T-cell (primary cell): ENCODE data around the gene COL18A1. TPM values are rescaled to one million over a fixed set of nuclear protein-coding genes. Genes with fewer than 3 reads are reported as not detected.

ENCODE experiments used
- ATAC-seq, 4 experiments: fragments of 200-7000 bp in 3 of 4; fragments of 150-1000 bp in 1 of 4; cut with Tn5 transposase; replicated peaks in 1 of 4; 1 replicate in 3 of 4; 2 replicates in 1 of 4; pipeline ENCODE4 v1.10.0; 2021; ENCODE audit warnings: moderate library complexity in 3 of 4, mild to moderate bottlenecking in 2 of 4, moderate number of reproducible peaks in 1 of 4
- CTCF ChIA-PET, 2 donors: fragments of 300-600 bp; sonication (Branson Sonifier 250); formaldehyde crosslinking; loops; one replicate each; lab custom pipeline; 2022; ENCODE audit warnings: antibody characterized with exemption in 2 of 2; lab: Charles Lee
- POLR2A ChIA-PET, 2 donors: fragments of 300-600 bp; sonication (Branson Sonifier 250); formaldehyde crosslinking; loops; one replicate each; lab custom pipeline; 2022; ENCODE audit warnings: antibody characterized with exemption in 2 of 2; lab: Charles Lee
- DNase-seq, 35 experiments: peaks; one replicate each; pipeline versions ENCODE4 v3.0.0 to v3.0.0-alpha.2; 2013 to 2023
- H3K27ac ChIP-seq: one replicate; pipeline ENCODE4 v1.5.1; 2013; ENCODE audit warnings: low read length
- H3K27me3 ChIP-seq, 2 experiments: replicated peaks in 1 of 2; 1 replicate in 1 of 2; 2 replicates in 1 of 2; pipeline versions ENCODE4 v1.6.1 to v1.7.0; 2013; ENCODE audit warnings: low read length in 1 of 2, mixed read lengths in 1 of 2; ENCODE audit not compliant: control insufficient read depth in 2 of 2, insufficient read depth in 2 of 2; ENCODE audit errors: extremely low read depth in 1 of 2
- H3K36me3 ChIP-seq, 2 donors: 1 replicate in 1 of 2; 2 replicates in 1 of 2; pipeline versions ENCODE4 v1.6.1 to v1.7.0; 2013; ENCODE audit warnings: low read length in 1 of 2; ENCODE audit not compliant: control insufficient read depth in 2 of 2, insufficient read depth in 1 of 2; ENCODE audit errors: extremely low read depth in 1 of 2
- H3K4me1 ChIP-seq, 2 experiments: 1 replicate in 1 of 2; 2 replicates in 1 of 2; pipeline versions ENCODE4 v1.6.1 to v1.7.0; 2013; ENCODE audit warnings: low read length in 2 of 2, mixed read lengths in 1 of 2; ENCODE audit not compliant: insufficient read depth in 2 of 2, control insufficient read depth in 1 of 2; ENCODE audit errors: extremely low read depth in 1 of 2
- H3K4me3 ChIP-seq, 2 donors: 1 replicate in 1 of 2; 2 replicates in 1 of 2; pipeline versions ENCODE4 v1.5.1 to v1.7.0; 2013; ENCODE audit warnings: mild to moderate bottlenecking in 2 of 2, low read length in 1 of 2, moderate library complexity in 1 of 2; ENCODE audit not compliant: control insufficient read depth in 1 of 2; ENCODE audit errors: extremely low read depth in 1 of 2
- H3K9me3 ChIP-seq: 2 replicates; pipeline ENCODE4 v1.7.0; 2013
- H3K27ac Mint-ChIP-seq, 2 donors: one replicate each; pipeline ENCODE4 v1.8.0; 2020 to 2021; ENCODE audit warnings: mild to moderate bottlenecking in 2 of 2, mixed read lengths in 2 of 2
- H3K27me3 Mint-ChIP-seq, 2 donors: one replicate each; pipeline ENCODE4 v1.8.0; 2021 to 2022; ENCODE audit warnings: mixed read lengths in 2 of 2
- H3K36me3 Mint-ChIP-seq: one replicate; pipeline ENCODE4 v1.8.0; 2021; ENCODE audit warnings: mixed read lengths
- H3K4me1 Mint-ChIP-seq, 3 donors: one replicate each; pipeline ENCODE4 v1.8.0; 2020 to 2022; ENCODE audit warnings: mixed read lengths in 3 of 3, mild to moderate bottlenecking in 1 of 3
- H3K4me3 Mint-ChIP-seq, 3 donors: one replicate each; pipeline ENCODE4 v1.8.0; 2020 to 2022; ENCODE audit warnings: mild to moderate bottlenecking in 3 of 3, mixed read lengths in 3 of 3, moderate library complexity in 3 of 3
- H3K9me3 Mint-ChIP-seq, 3 donors: one replicate each; pipeline ENCODE4 v1.8.0; 2020 to 2022; ENCODE audit warnings: mixed read lengths in 3 of 3
- WGBS: methylation state at CpG from one replicate; pipeline ENCODE4 v1.1.5; 2013; ENCODE audit warnings: missing lambda C conversion rate; ENCODE audit not compliant: insufficient coverage; 5-methylcytosine and 5-hydroxymethylcytosine counted together
- total RNA-seq, 35 experiments: library from RNA in 6 of 35; stranded (reverse) in 6 of 35; fragments of 120-200 nt in 1 of 35; gene quantifications; one replicate each; pipeline versions ENCODE4 v1.2.1 to v1.2.4 and lab custom pipeline; 2013 to 2026

The COL18A1 gene
- total RNA-seq, 5 donors from 2014 or later (not counting 1 experiment from before 2014, with no cell fraction given): 7.2 to 53.8 (median 10.5) TPM

GRCh38 chr21:45461806-45462341, 56.9 kb downstream of the COL18A1 start:
- H3K4me1 Mint-ChIP-seq: no peaks in the 10 kb centered on the region
- Histone ChIP-seq H3K27me3 (peaks cover 0 to 59% of the 10 kb centered on the region in 2 experiments), H3K4me3 (no peak overlapping the region), H3K4me1 (no peaks in the 10 kb centered on the region), H3K9me3 (no peaks in the 10 kb centered on the region), H3K27ac (no peak overlapping the region), H3K36me3 (no peaks in the 10 kb centered on the region)
- peaks cover 0 to 13% of the 10 kb centered on the region in 2 donors for H3K27me3 Mint-ChIP-seq
- ATAC-seq (no peak), DNase-seq (no peak)
- H3K4me3 Mint-ChIP-seq: no peak overlapping the region
- H3K36me3 Mint-ChIP-seq: no peaks in the 10 kb centered on the region
- H3K9me3 Mint-ChIP-seq: peaks cover 5 to 11% (median 9%) of the 10 kb centered on the region in 3 donors
- ChIA-PET POLR2A (no interaction called here), CTCF (no interaction called here)
- H3K27ac Mint-ChIP-seq: no peak overlapping the region

GRCh38 chr21:45463871-45464270, 58.9 kb downstream of the COL18A1 start:
- WGBS: 92% methylated on average over 3 of the region's 7 CpGs
- H3K9me3 Mint-ChIP-seq: peaks cover 5 to 11% (median 9%) of the 10 kb centered on the region in 3 donors
- H3K27ac Mint-ChIP-seq: no peak overlapping the region
- CTCF ChIA-PET: no interaction called here
- ATAC-seq (no peak), DNase-seq (no peak)
- no peaks in the 10 kb centered on the region for H3K36me3 ChIP-seq
- H3K27me3 ChIP-seq: peaks cover 0 to 48% of the 10 kb centered on the region in 2 experiments
- H3K4me3 ChIP-seq: no peak overlapping the region
- H3K27me3 Mint-ChIP-seq: peaks cover 0 to 17% of the 10 kb centered on the region in 2 donors
- H3K27ac ChIP-seq: no peak overlapping the region
- POLR2A ChIA-PET: interaction anchor here in 1 of 2 donors (0.5 kb wide), 1 partner anchor 325 kb away, joined by 3 read pairs; no protein-coding TSS in a partner anchor
- no peaks in the 10 kb centered on the region for H3K36me3 Mint-ChIP-seq
- no peaks in the 10 kb centered on the region for H3K9me3 ChIP-seq
- no peaks in the 10 kb centered on the region for H3K4me1 Mint-ChIP-seq
- no peaks in the 10 kb centered on the region for H3K4me1 ChIP-seq
- no peak overlapping the region for H3K4me3 Mint-ChIP-seq

GRCh38 chr21:45464309-45464708, 59.3 kb downstream of the COL18A1 start:
- Mint-ChIP-seq H3K27me3 (peaks cover 0 to 17% of the 10 kb centered on the region in 2 donors), H3K36me3 (no peaks in the 10 kb centered on the region), H3K27ac (no peak overlapping the region), H3K9me3 (peaks cover 5 to 11% (median 9%) of the 10 kb centered on the region in 3 donors), H3K4me1 (no peaks in the 10 kb centered on the region), H3K4me3 (no peak overlapping the region)
- Histone ChIP-seq H3K36me3 (no peaks in the 10 kb centered on the region), H3K27ac (no peak overlapping the region), H3K9me3 (no peaks in the 10 kb centered on the region), H3K27me3 (peaks cover 0 to 47% of the 10 kb centered on the region in 2 experiments), H3K4me3 (no peak overlapping the region), H3K4me1 (no peaks in the 10 kb centered on the region)
- no peak for DNase-seq
- ChIA-PET POLR2A (interaction anchor here in 1 of 2 donors (0.5 kb wide), 1 partner anchor 326 kb away, joined by 3 read pairs; no protein-coding TSS in a partner anchor), CTCF (no interaction called here)
- ATAC-seq: no peak
- WGBS: 68% methylated on average over 2 of the region's 5 CpGs

- Mint-ChIP-seq H3K27me3 (peaks cover 0 to 17% of the 10 kb centered on the region in 2 donors), H3K27ac (no peak overlapping the region), H3K4me3 (no peak overlapping the region), H3K4me1 (peaks cover 0 to 3% (median 2%) of the 10 kb centered on the region in 3 donors), H3K36me3 (no peaks in the 10 kb centered on the region), H3K9me3 (peaks cover 5 to 11% (median 9%) of the 10 kb centered on the region in 3 donors)
- DNase-seq (no peak), ATAC-seq (no peak)
- Histone ChIP-seq H3K27me3 (peaks cover 0 to 40% of the 10 kb centered on the region in 2 experiments), H3K4me1 (no peaks in the 10 kb centered on the region), H3K36me3 (no peaks in the 10 kb centered on the region), H3K9me3 (no peaks in the 10 kb centered on the region), H3K27ac (no peak overlapping the region), H3K4me3 (no peak overlapping the region)
- ChIA-PET CTCF (no interaction called here), POLR2A (no interaction called here)
- 39% methylated on average over 14 of the region's 16 CpGs for WGBS
Measured at GRCh38 chr21:45465105-45465504, 60.1 kb downstream of the COL18A1 start.

- ChIA-PET CTCF (no interaction called here), POLR2A (no interaction called here)
- H3K4me3 ChIP-seq: no peak overlapping the region
- WGBS: 89% methylated on average over 23 of the region's 27 CpGs
- H3K27me3 ChIP-seq: peaks cover 0 to 37% of the 10 kb centered on the region in 2 experiments
- peaks cover 0 to 5% of the 10 kb centered on the region in 2 experiments for H3K4me1 ChIP-seq
- H3K27me3 Mint-ChIP-seq: peaks cover 0 to 17% of the 10 kb centered on the region in 2 donors
- H3K9me3 ChIP-seq: no peaks in the 10 kb centered on the region
- peaks cover 4 to 9% (median 4%) of the 10 kb centered on the region in 3 donors for H3K4me1 Mint-ChIP-seq
- H3K27ac ChIP-seq: no peak overlapping the region
- no peaks in the 10 kb centered on the region for H3K36me3 Mint-ChIP-seq
- H3K4me3 Mint-ChIP-seq: no peak overlapping the region
- peaks cover 5 to 11% (median 9%) of the 10 kb centered on the region in 3 donors for H3K9me3 Mint-ChIP-seq
- H3K27ac Mint-ChIP-seq: no peak overlapping the region
- no peak for DNase-seq
- no peaks in the 10 kb centered on the region for H3K36me3 ChIP-seq
- ATAC-seq: no peak
Measured at GRCh38 chr21:45465611-45466329, 60.8 kb downstream of the COL18A1 start.

- Mint-ChIP-seq H3K4me1 (peaks cover 4 to 17% (median 12%) of the 10 kb centered on the region in 3 donors), H3K36me3 (no peaks in the 10 kb centered on the region), H3K9me3 (peaks cover 5 to 10% (median 9%) of the 10 kb centered on the region in 3 donors), H3K27ac (no peak overlapping the region), H3K27me3 (peaks cover 0 to 17% of the 10 kb centered on the region in 2 donors), H3K4me3 (no peak overlapping the region)
- Histone ChIP-seq H3K27me3 (peaks cover 0 to 37% of the 10 kb centered on the region in 2 experiments), H3K4me1 (peaks cover 3 to 12% of the 10 kb centered on the region in 2 experiments), H3K4me3 (no peak overlapping the region), H3K9me3 (no peaks in the 10 kb centered on the region), H3K27ac (no peak overlapping the region), H3K36me3 (no peaks in the 10 kb centered on the region)
- ATAC-seq: no peak
- WGBS: 82% methylated on average over 30 of the region's 30 CpGs
- no peak for DNase-seq
- CTCF ChIA-PET: no interaction called here
- POLR2A ChIA-PET: no interaction called here
Measured at GRCh38 chr21:45466330-45467220, 61.6 kb downstream of the COL18A1 start.
